ENCODE measurements around the gene CD209.

CD209 gene

GRCh38 chr19:7715671-7716070 is 31.7 kb downstream of the CD209 start:
- TF ChIP-seq TAF1 (IDR thresholded peaks at IDR 0.05; ENCODE audit: borderline replicate concordance, insufficient read depth, low read length) (no peak), POLR2AphosphoS5 (IDR thresholded peaks at IDR 0.05; ENCODE audit: low read depth, low read length) (no peak), SIN3A (IDR thresholded peaks at IDR 0.05; ENCODE audit: borderline replicate concordance, insufficient read depth, low read length) (no peak), REST (IDR thresholded peaks at IDR 0.05; ENCODE audit: insufficient read depth in 1 of 2, low read depth in 2 of 2, low read length in 2 of 2) (no peak)

- TF ChIP-seq TAF1 (IDR thresholded peaks at IDR 0.05; ENCODE audit: borderline replicate concordance, insufficient read depth, low read length) (no peak), REST (IDR thresholded peaks at IDR 0.05; ENCODE audit: insufficient read depth in 1 of 2, low read depth in 2 of 2, low read length in 2 of 2) (no peak), FOXP2 (optimal IDR thresholded peaks at IDR 0.05; ENCODE audit: borderline replicate concordance, extremely low read depth, extremely low read length, insufficient read depth) (no peak), POLR2AphosphoS5 (IDR thresholded peaks at IDR 0.05; ENCODE audit: low read depth, low read length) (no peak), SIN3A (IDR thresholded peaks at IDR 0.05; ENCODE audit: borderline replicate concordance, insufficient read depth, low read length) (no peak)
These were observed 36.7 kb downstream of the CD209 start for GRCh38 chr19:7710616-7711015.

- TF ChIP-seq POLR2AphosphoS5 (IDR thresholded peaks at IDR 0.05; ENCODE audit: low read depth, low read length) (no peak), FOXP2 (optimal IDR thresholded peaks at IDR 0.05; ENCODE audit: borderline replicate concordance, extremely low read depth, extremely low read length, insufficient read depth) (no peak), REST (IDR thresholded peaks at IDR 0.05; ENCODE audit: insufficient read depth in 1 of 2, low read depth in 2 of 2, low read length in 2 of 2) (no peak), TAF1 (IDR thresholded peaks at IDR 0.05; ENCODE audit: borderline replicate concordance, insufficient read depth, low read length) (no peak), SIN3A (IDR thresholded peaks at IDR 0.05; ENCODE audit: borderline replicate concordance, insufficient read depth, low read length) (no peak)
These were observed 37.3 kb downstream of the CD209 start for GRCh38 chr19:7709932-7710460.

- TF ChIP-seq POLR2AphosphoS5 (IDR thresholded peaks at IDR 0.05; ENCODE audit: low read depth, low read length) (no peak), SIN3A (IDR thresholded peaks at IDR 0.05; ENCODE audit: borderline replicate concordance, insufficient read depth, low read length) (no peak), FOXP2 (optimal IDR thresholded peaks at IDR 0.05; ENCODE audit: borderline replicate concordance, extremely low read depth, extremely low read length, insufficient read depth) (no peak), REST (IDR thresholded peaks at IDR 0.05; ENCODE audit: insufficient read depth in 1 of 2, low read depth in 2 of 2, low read length in 2 of 2) (no peak), TAF1 (IDR thresholded peaks at IDR 0.05; ENCODE audit: borderline replicate concordance, insufficient read depth, low read length) (no peak)
These were observed 40.3 kb downstream of the CD209 start for GRCh38 chr19:7706955-7707456.

Measured in PFSK-1 (cell line).